Suppressor macrophage treated with lipopolysaccharide for 4 hours (primary cell): ENCODE data around the gene SOWAHC.
"Not testable (repeated sequence)": the region's sequence is repeated elsewhere in the genome, so short reads cannot be mapped to it uniquely, and the experiment has no call there.

Experiments used
- DNase-seq: peaks from one replicate; pipeline ENCODE4 v3.0.0-alpha.2; 2020

The SOWAHC gene

GRCh38 chr2:109613922-109614714, at the start of gene SOWAHC, which contains the start of gene SEPTIN10:
SOWAHC (plus strand) TSS chr2:109614364; CDS start chr2:109614490, 126 bp downstream.
SEPTIN10 (minus strand) TSS chr2:109613966; CDS start chr2:109613827, 139 bp downstream.
- peak; percentile 98 for DNase-seq

- no peak for DNase-seq
Measured at GRCh38 chr2:109575373-109575772, 38.8 kb upstream of the SOWAHC start.

DNA sequence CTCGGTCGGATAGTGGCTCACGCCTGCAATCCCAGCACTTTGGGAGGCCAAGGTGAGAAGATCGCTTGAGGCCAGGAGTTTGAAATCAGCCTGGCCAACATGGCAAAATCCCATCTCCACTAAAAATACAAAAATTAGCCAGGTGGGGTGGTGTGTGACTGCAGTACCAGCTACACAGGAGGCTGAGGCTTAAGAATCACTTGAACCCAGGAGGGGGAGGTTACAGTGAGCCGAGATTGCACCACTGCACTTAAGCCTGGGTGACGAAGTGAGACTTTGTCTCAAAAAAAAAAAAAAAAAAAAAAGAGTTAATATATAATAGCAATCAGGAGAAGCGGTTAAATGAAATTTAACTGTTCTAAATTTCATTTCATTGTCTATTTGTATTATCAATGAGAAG, 36.5 kb upstream of the SOWAHC start:
- not testable (repeated sequence) for DNase-seq

DNA sequence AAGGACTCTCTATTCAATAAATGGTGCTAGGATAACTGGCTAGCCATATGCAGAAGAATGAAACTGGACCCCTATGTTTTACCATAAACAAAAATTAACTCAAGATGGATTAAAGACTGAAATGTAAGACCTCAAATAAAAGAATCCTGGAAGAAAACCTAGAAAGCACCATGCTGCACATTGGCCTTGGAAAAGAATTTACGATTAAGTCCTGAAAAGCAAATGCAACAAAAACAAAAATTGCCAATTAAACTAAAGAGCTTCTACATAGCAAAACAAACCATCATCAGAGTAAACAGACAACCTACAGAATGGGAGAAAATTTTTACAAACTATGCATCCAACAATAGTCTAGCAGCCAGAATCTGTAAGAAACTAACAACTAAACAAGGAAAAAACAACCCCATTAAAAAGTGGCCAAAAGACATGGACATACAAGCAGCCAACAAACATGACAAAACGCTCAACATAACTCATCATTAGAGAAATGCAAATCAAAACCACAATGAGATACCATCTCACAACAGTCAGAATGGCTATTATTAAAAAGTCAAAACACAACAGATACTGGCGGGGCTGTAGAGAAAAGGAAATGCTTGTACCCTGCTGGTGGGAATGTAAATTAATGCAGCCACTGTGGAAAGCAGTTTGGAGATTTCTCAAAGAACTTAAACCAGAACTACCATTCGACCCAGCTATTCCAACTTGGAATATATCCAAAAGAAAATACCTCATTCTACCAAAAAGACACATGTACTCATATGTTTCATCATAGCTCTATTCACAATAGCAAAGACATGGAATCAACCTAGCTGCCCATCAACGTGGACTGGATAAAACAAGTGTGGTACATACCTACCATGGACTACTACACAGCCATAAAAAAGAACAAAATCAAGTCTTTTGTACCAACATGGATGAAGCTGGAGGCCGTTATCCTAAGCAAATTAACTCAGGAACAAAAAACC, 31.0 kb upstream of the SOWAHC start:
- no peak for DNase-seq

- DNase-seq = no peak
Measured at GRCh38 chr2:109586687-109587086, 27.5 kb upstream of the SOWAHC start.

- DNase-seq = no peak
Measured at GRCh38 chr2:109591206-109591605, 23.0 kb upstream of the SOWAHC start.

DNA sequence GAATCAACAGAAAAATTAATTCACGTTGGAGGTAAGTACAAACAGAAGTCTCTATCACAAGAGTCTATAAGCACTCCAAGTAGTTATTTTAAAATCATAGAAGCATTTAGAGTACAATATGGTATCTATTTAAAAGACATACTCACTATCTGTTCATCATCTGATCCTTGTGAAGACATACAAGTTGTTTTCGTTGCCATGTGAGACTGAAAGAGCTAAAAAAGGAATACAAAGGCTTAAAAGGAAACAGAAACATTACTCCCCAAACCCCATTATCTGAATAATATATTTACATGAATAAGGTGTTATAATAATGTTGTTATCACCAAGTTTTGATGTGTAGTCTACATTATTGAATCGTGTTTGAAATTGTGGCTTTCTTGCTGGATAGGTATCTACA, 21.3 kb upstream of the SOWAHC start:
- no peak for DNase-seq

- DNase-seq = no peak
Measured at GRCh38 chr2:109594246-109594885, 19.8 kb upstream of the SOWAHC start.

- DNase-seq = no peak
Measured at GRCh38 chr2:109595644-109596043, 18.5 kb upstream of the SOWAHC start.

DNA sequence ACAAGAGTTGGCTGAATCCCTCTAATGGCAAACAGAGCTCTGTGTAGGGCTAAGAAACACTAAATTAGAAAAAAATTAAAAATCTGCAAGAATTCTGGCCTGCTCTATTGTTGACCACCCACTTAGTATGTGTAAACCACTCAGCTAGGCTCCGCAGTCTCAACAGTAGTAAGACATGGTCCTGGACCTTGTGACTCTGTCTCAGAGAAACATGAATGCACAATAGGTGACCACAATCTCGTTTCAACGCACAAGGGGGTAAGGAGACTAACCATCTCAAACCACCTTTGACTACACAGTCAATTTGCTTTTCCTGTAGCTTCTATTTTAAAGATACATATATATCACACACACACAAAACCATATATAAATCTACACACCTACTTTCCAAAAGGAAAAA, 16.9 kb upstream of the SOWAHC start:
- no peak for DNase-seq

GRCh38 chr2:109601783-109602182, 12.4 kb upstream of the SOWAHC start:
- no peak for DNase-seq

- DNase-seq = no peak
Measured at GRCh38 chr2:109602617-109603188, 11.5 kb upstream of the SOWAHC start.

GRCh38 chr2:109604597-109604996, 9.6 kb upstream of the SOWAHC start:
- no peak for DNase-seq

GRCh38 chr2:109607766-109608165, 6.4 kb upstream of the SOWAHC start:
- no peak for DNase-seq

- no peak for DNase-seq
Measured at GRCh38 chr2:109609352-109610024, 4.7 kb upstream of the SOWAHC start.

- DNase-seq = no peak
Measured at GRCh38 chr2:109611467-109612095, 2.6 kb upstream of the SOWAHC start.

GRCh38 chr2:109613081-109613921, 863 bp upstream of the SOWAHC start:
- peak; percentile 46 for DNase-seq

GRCh38 chr2:109614715-109615636, 812 bp downstream of the SOWAHC start:
- DNase-seq = no peak

GRCh38 chr2:109615637-109616144, 1.5 kb downstream of the SOWAHC start:
- DNase-seq = no peak
